H1 (cell line): ENCODE measurements around the gene COG4. TPM values are rescaled to one million over a fixed set of nuclear protein-coding genes. Genes with fewer than 3 reads are reported as not detected.

Source experiments
- CTCF ChIA-PET: fragments of 300-600 bp; sonication (Branson Sonifier 250); formaldehyde crosslinking; loops from one replicate; lab custom pipeline; 2021; ENCODE audit not compliant: partially characterized antibody; lab: Charles Lee
- POLR2A ChIA-PET: fragments of 300-600 bp; sonication (Branson Sonifier 250); formaldehyde crosslinking; loops from one replicate; lab custom pipeline; 2021; ENCODE audit warnings: inconsistent platforms; ENCODE audit not compliant: partially characterized antibody; lab: Charles Lee
- DNase-seq, 2 experiments: peaks; one replicate each; pipeline versions ENCODE4 v3.0.0 to v3.0.0-alpha.2; 2010 to 2022; ENCODE audit warnings: low spot score in 2 of 2, low read depth in 1 of 2, mixed read lengths in 1 of 2
- FAIRE-seq: peaks from 2 replicates; lab custom pipeline; 2011; peaks lifted over from hg19 to GRCh38; lab: Jason Lieb, UNC
- H2AFZ ChIP-seq: 2 replicates; pipeline ENCODE4 v1.8.1; 2012; ENCODE audit warnings: low read length, inconsistent platforms
- H2AK5ac ChIP-seq: 2 replicates; pipeline ENCODE4 v1.6.1; 2013; ENCODE audit warnings: low read depth, low read length
- H2BK120ac ChIP-seq: replicated peaks from 2 replicates; pipeline ENCODE3; 2013; ENCODE audit warnings: low read depth, low read length, inconsistent platforms
- H2BK12ac ChIP-seq: 2 replicates; pipeline ENCODE4 v1.6.1; 2013; ENCODE audit warnings: low read depth, low read length
- H2BK15ac ChIP-seq: 2 replicates; pipeline ENCODE4 v1.6.1; 2013; ENCODE audit warnings: low read length
- H2BK20ac ChIP-seq: 2 replicates; pipeline ENCODE4 v1.6.1; 2013; ENCODE audit warnings: low read length
- H2BK5ac ChIP-seq: 2 replicates; pipeline ENCODE4 v1.6.1; 2013; ENCODE audit warnings: low read depth, low read length
- H3K14ac ChIP-seq: 2 replicates; pipeline ENCODE4 v1.6.1; 2013; ENCODE audit warnings: inconsistent platforms; ENCODE audit not compliant: insufficient read length
- H3K18ac ChIP-seq: 2 replicates; pipeline ENCODE4 v1.6.1; 2013; ENCODE audit warnings: low read length; ENCODE audit errors: extremely low read depth
- H3K23ac ChIP-seq: 2 replicates; pipeline ENCODE4 v1.6.1; 2013; ENCODE audit warnings: inconsistent platforms; ENCODE audit not compliant: insufficient read length
- H3K23me2 ChIP-seq: 2 replicates; pipeline ENCODE4 v1.6.1; 2013; ENCODE audit warnings: low read depth, low read length
- H3K27ac ChIP-seq: 2 replicates; pipeline ENCODE4 v1.6.1; 2011; ENCODE audit warnings: low read depth, low read length, inconsistent platforms
- H3K27me3 ChIP-seq, 4 experiments: replicated peaks in 1 of 4; 1 replicate in 1 of 4; 2 replicates in 3 of 4; pipeline versions ENCODE4 v1.6.1 to v1.8.1; 2011 to 2013; ENCODE audit warnings: low read length in 3 of 4, mild to moderate bottlenecking in 3 of 4, inconsistent platforms in 2 of 4, mixed read lengths in 2 of 4, moderate library complexity in 1 of 4; ENCODE audit not compliant: control insufficient read depth in 3 of 4, insufficient read depth in 3 of 4; ENCODE audit errors: extremely low read depth in 1 of 4
- H3K36me3 ChIP-seq, 4 experiments: 2 replicates each; pipeline versions ENCODE4 v1.6.1 to v1.8.1; 2011 to 2013; ENCODE audit warnings: mild to moderate bottlenecking in 4 of 4, low read length in 3 of 4, moderate library complexity in 2 of 4, control low read depth in 1 of 4, inconsistent platforms in 1 of 4; ENCODE audit not compliant: insufficient read depth in 4 of 4, control insufficient read depth in 2 of 4
- H3K4ac ChIP-seq: replicated peaks from 2 replicates; pipeline ENCODE3; 2013; ENCODE audit warnings: low read length, low read depth, mixed read lengths, inconsistent platforms; ENCODE audit not compliant: insufficient read length
- H3K4me1 ChIP-seq, 4 experiments: replicated peaks in 1 of 4; 1 replicate in 1 of 4; 2 replicates in 3 of 4; pipeline versions ENCODE4 v1.6.1 to v1.8.1; 2011 to 2013; ENCODE audit warnings: low read length in 3 of 4, inconsistent platforms in 2 of 4, mixed read lengths in 1 of 4; ENCODE audit not compliant: insufficient read depth in 4 of 4, control insufficient read depth in 3 of 4
- H3K4me2 ChIP-seq, 2 experiments: 2 replicates each; pipeline versions ENCODE4 v1.6.1 to v1.8.1; 2011 to 2013; ENCODE audit warnings: low read depth in 2 of 2, low read length in 2 of 2, control low read depth in 1 of 2, inconsistent platforms in 1 of 2, mild to moderate bottlenecking in 1 of 2; ENCODE audit not compliant: insufficient read depth in 1 of 2
- H3K4me3 ChIP-seq, 4 experiments: fragments of 200-600, 300-600 bp in 1 of 4; sonication (generic), shearing (Covaris generic), sonication (Bioruptor Twin) in 1 of 4; 2 replicates each; pipeline versions ENCODE4 v1.5.1 to v1.8.1; 2011 to 2016; ENCODE audit warnings: low read length in 4 of 4, low read depth in 3 of 4, control low read depth in 2 of 4, inconsistent platforms in 2 of 4, mild to moderate bottlenecking in 2 of 4, mixed read lengths in 1 of 4, moderate library complexity in 1 of 4; ENCODE audit not compliant: insufficient read depth in 2 of 4; ENCODE audit errors: extremely low read depth in 1 of 4
- H3K56ac ChIP-seq: replicated peaks from 2 replicates; pipeline ENCODE3; 2013; ENCODE audit warnings: low read depth, mild to moderate bottlenecking, mixed read lengths, low read length, inconsistent platforms; ENCODE audit not compliant: insufficient read length
- H3K79me1 ChIP-seq: 2 replicates; pipeline ENCODE4 v1.6.1; 2013; ENCODE audit warnings: low read depth, low read length, control low read depth
- H3K79me2 ChIP-seq, 2 experiments: 2 replicates each; pipeline versions ENCODE4 v1.6.1 to v1.8.1; 2012 to 2013; ENCODE audit warnings: low read length in 2 of 2, mild to moderate bottlenecking in 2 of 2, inconsistent platforms in 1 of 2; ENCODE audit not compliant: insufficient read depth in 2 of 2, control insufficient read depth in 1 of 2
- H3K9ac ChIP-seq, 4 experiments: replicated peaks in 1 of 4; 1 replicate in 1 of 4; 2 replicates in 3 of 4; pipeline versions ENCODE4 v1.6.1 to v1.8.1; 2011 to 2013; ENCODE audit warnings: low read depth in 3 of 4, low read length in 3 of 4, control low read depth in 2 of 4, mild to moderate bottlenecking in 2 of 4, moderate library complexity in 2 of 4, inconsistent platforms in 1 of 4; ENCODE audit errors: extremely low read depth in 1 of 4
- H3K9me3 ChIP-seq, 2 experiments: 2 replicates each; pipeline versions ENCODE4 v1.6.1 to v1.8.1; 2012 to 2013; ENCODE audit warnings: mild to moderate bottlenecking in 2 of 2, moderate library complexity in 2 of 2, control low read depth in 1 of 2, inconsistent platforms in 1 of 2, low read depth in 1 of 2, low read length in 1 of 2, mixed read lengths in 1 of 2; ENCODE audit not compliant: insufficient read depth in 2 of 2
- H4K20me1 ChIP-seq, 2 experiments: replicated peaks in 1 of 2; 2 replicates each; pipeline versions ENCODE3 to v1.8.1; 2011 to 2013; ENCODE audit warnings: inconsistent platforms in 2 of 2, low read length in 2 of 2, mild to moderate bottlenecking in 1 of 2; ENCODE audit not compliant: insufficient read depth in 2 of 2, control insufficient read depth in 1 of 2
- H4K5ac ChIP-seq: 2 replicates; pipeline ENCODE4 v1.6.1; 2013; ENCODE audit warnings: low read length, low read depth, mixed read lengths, inconsistent platforms; ENCODE audit not compliant: insufficient read length
- H4K8ac ChIP-seq: 2 replicates; pipeline ENCODE4 v1.8.0; 2013; ENCODE audit warnings: mild to moderate bottlenecking, moderate library complexity, low read length, inconsistent platforms; ENCODE audit not compliant: insufficient read depth; ENCODE audit errors: extremely low read depth
- H4K91ac ChIP-seq: replicated peaks from 2 replicates; pipeline ENCODE3; 2013; ENCODE audit warnings: low read length, mixed read lengths, inconsistent platforms; ENCODE audit not compliant: insufficient read length
- PHF8 ChIP-seq: fragments of 200-600 bp; sonication (generic); conservative IDR thresholded peaks from 2 replicates; pipeline ENCODE4 v1.7.1; 2012; ENCODE audit warnings: low read depth, mild to moderate bottlenecking, inconsistent platforms, low read length, moderate library complexity
- RAD21 ChIP-seq, 2 experiments: IDR thresholded peaks in 1 of 2; conservative IDR thresholded peaks in 1 of 2; 2 replicates each; pipeline ENCODE4 v1.6.1; 2011; ENCODE audit warnings: low read depth in 2 of 2, low read length in 2 of 2, improper control_type of control experiment in 1 of 2, inconsistent platforms in 1 of 2, mild to moderate bottlenecking in 1 of 2, moderate library complexity in 1 of 2
- RFX5 ChIP-seq: IDR thresholded peaks from 2 replicates; pipeline ENCODE4 v1.6.1; 2011; ENCODE audit warnings: low read depth, low read length, improper control_type of control experiment, borderline replicate concordance
- SIN3A ChIP-seq, 2 experiments: IDR thresholded peaks in 1 of 2; conservative IDR thresholded peaks in 1 of 2; 2 replicates each; pipeline ENCODE4 v1.6.1; 2011 to 2012; ENCODE audit warnings: low read length in 2 of 2, improper control_type of control experiment in 1 of 2, low read depth in 1 of 2, mild to moderate bottlenecking in 1 of 2
- TAF1 ChIP-seq: IDR thresholded peaks from 2 replicates; pipeline ENCODE4 v1.6.1; 2011; ENCODE audit warnings: mild to moderate bottlenecking, low read depth, low read length
- WGBS, 2 experiments: shearing (Covaris generic) in 1 of 2; methylation state at CpG; one replicate each; pipeline versions ENCODE4 v1.1.6 to v1.1.7; 2013 to 2015; ENCODE audit warnings: low lambda C conversion rate in 2 of 2, mixed read lengths in 2 of 2, inconsistent platforms in 1 of 2, low coverage in 1 of 2, missing lambda C conversion rate in 1 of 2; ENCODE audit not compliant: insufficient replicate concordance in 2 of 2, insufficient coverage in 1 of 2, insufficient read length in 1 of 2; ENCODE audit errors: extremely low coverage in 1 of 2, missing lambda C conversion rate in 1 of 2; 5-methylcytosine and 5-hydroxymethylcytosine counted together
- polyA plus RNA-seq, 7 experiments: library from polyadenylated mRNA; depleted of rRNA in 3 of 7; stranded (reverse) in 5 of 7; unstranded in 2 of 7; fragments of >200 nt in 5 of 7; fragments of 200-250 nt in 2 of 7; gene quantifications; 1 replicate in 5 of 7; 2 replicates in 1 of 7; 4 replicates in 1 of 7; pipeline versions ENCODE4 v1.2.1 to v1.2.3, GENCODE V29; 2011 to 2013; ENCODE audit warnings: missing spikeins in 2 of 7, mixed read lengths in 2 of 7
- total RNA-seq: library from RNA; stranded (reverse); fragmentation: NEBNext Ultra II Directional; extraction: Animal tissue kit (Norgen Biotek cat#: 25700); gene quantifications from 2 replicates; pipeline ENCODE4 v1.2.1, GENCODE V29; 2021
- TF ChIP-seq, protein P1 (sequence below): IDR thresholded peaks from 2 replicates; pipeline ENCODE4 v1.6.1; 2012; ENCODE audit warnings: low read length, inconsistent platforms

The COG4 gene
- total and polyA plus RNA-seq, 2 of the 8 experiments (the other 6 are each of a cell fraction or from before 2014, with no cell fraction given) = 46.1 to 50.2 TPM

DNA sequence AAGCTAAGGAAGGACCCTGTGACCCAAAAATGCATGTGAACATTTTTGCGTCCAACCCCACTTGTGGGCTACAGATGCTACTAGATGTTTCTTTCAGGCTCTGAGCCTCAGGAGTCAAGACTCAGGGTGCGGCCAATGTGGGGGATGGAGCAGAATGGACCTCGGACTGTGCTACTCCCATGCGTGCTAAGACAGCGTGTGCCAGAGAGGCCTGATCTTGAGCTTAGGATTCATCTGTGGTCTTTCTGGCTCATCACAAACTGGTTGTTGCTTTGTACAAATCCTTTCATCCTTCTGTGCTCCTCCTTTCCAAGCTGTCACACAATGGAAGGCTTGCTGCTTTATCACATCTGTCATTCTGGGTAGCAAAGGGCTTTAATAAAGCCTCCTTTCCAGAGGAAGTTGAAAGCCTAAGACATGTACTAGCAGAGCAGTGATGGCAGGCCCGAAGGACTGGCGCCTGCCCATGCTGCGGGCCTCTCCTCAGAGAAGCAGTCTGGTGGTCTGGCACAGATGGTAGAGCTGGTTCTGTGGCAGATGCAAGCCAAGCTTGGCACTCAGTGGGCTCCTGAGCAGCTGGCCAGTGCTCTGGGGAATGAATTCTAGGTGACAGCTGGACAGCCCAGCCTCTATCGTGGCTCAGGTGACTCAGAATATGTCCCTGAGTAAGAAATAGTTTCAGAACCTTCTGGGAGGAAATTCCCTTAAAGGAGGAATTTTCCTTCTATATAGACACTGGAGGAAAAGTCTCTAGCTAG is 27.8 kb downstream of the COG4 start:
- Histone ChIP-seq H3K4me2 (no peak overlapping the region), H3K18ac (no peak overlapping the region), H3K4ac (no peak overlapping the region), H3K9ac (no peak overlapping the region), H4K8ac (no peak overlapping the region), H2BK5ac (no peak overlapping the region), H2AFZ (no peak overlapping the region), H3K27ac (no peak overlapping the region), H3K27me3 (no peaks in the 10 kb centered on the region), H3K14ac (no peak overlapping the region), H3K36me3 (peaks cover 4 to 33% (median 15%) of the 10 kb centered on the region in 4 experiments; a peak in 6 of 8 replicates), H4K5ac (no peak overlapping the region), H2AK5ac (no peak overlapping the region), H2BK15ac (no peak overlapping the region), H3K4me1 (no peaks in the 10 kb centered on the region), H3K56ac (no peak overlapping the region), H3K79me2 (no peaks in the 10 kb centered on the region), H3K9me3 (no peaks in the 10 kb centered on the region), H3K23me2 (no peaks in the 10 kb centered on the region), H3K4me3 (no peak overlapping the region), H2BK12ac (no peak overlapping the region), H4K91ac (no peak overlapping the region), H2BK120ac (no peak overlapping the region), H3K23ac (no peak overlapping the region), H2BK20ac (no peak overlapping the region), H3K79me1 (no peaks in the 10 kb centered on the region), H4K20me1 (no peaks in the 10 kb centered on the region)
- 95% methylated on average over 9 of the region's 9 CpGs; no CpG with 5 or more reads in 1 of the 2 experiments for WGBS, 2 experiments
- TF ChIP-seq SIN3A (conservative IDR thresholded peaks at IDR 0.05 in 1 of 2, IDR thresholded peaks at IDR 0.05 in 1 of 2; ENCODE audit: low read depth in 1 of 2, low read length in 2 of 2) = no peak
- no peak for TF ChIP-seq RFX5
- TF ChIP-seq RAD21 (IDR thresholded peaks at IDR 0.05 in 1 of 2, conservative IDR thresholded peaks at IDR 0.05 in 1 of 2; ENCODE audit: low read depth in 2 of 2, low read length in 2 of 2) = no peak
- TF ChIP-seq PHF8 = no peak
- TF ChIP-seq, protein P1, sequence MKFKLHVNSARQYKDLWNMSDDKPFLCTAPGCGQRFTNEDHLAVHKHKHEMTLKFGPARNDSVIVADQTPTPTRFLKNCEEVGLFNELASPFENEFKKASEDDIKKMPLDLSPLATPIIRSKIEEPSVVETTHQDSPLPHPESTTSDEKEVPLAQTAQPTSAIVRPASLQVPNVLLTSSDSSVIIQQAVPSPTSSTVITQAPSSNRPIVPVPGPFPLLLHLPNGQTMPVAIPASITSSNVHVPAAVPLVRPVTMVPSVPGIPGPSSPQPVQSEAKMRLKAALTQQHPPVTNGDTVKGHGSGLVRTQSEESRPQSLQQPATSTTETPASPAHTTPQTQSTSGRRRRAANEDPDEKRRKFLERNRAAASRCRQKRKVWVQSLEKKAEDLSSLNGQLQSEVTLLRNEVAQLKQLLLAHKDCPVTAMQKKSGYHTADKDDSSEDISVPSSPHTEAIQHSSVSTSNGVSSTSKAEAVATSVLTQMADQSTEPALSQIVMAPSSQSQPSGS = no peak
- no peak for TF ChIP-seq TAF1
- DNase-seq (no peak), FAIRE-seq (no peak)
- POLR2A ChIA-PET = interaction anchor here (0.9 to 1.4 kb wide), 3 partner anchors 27 to 103 kb away, joined by 3 read pairs; no protein-coding TSS in a partner anchor
- CTCF ChIA-PET = interaction anchor here (0.6 to 2.6 kb wide), 10 partner anchors 10 to 159 kb away, joined by 3 to 13 read pairs (median 4); partner anchors contain the start of gene COG4
